OCI-M2 (cell line): ENCODE results near the gene PCDHA10.
"Not testable (repeated sequence)": the region's sequence is repeated elsewhere in the genome, so short reads cannot be mapped to it uniquely, and the experiment has no call there.

Experiments
- DNase-seq: peaks from one replicate; lab custom pipeline; 2025; ENCODE audit not compliant: unreplicated experiment; lab: John Stamatoyannopoulos, UW

The PCDHA10 gene

DNA sequence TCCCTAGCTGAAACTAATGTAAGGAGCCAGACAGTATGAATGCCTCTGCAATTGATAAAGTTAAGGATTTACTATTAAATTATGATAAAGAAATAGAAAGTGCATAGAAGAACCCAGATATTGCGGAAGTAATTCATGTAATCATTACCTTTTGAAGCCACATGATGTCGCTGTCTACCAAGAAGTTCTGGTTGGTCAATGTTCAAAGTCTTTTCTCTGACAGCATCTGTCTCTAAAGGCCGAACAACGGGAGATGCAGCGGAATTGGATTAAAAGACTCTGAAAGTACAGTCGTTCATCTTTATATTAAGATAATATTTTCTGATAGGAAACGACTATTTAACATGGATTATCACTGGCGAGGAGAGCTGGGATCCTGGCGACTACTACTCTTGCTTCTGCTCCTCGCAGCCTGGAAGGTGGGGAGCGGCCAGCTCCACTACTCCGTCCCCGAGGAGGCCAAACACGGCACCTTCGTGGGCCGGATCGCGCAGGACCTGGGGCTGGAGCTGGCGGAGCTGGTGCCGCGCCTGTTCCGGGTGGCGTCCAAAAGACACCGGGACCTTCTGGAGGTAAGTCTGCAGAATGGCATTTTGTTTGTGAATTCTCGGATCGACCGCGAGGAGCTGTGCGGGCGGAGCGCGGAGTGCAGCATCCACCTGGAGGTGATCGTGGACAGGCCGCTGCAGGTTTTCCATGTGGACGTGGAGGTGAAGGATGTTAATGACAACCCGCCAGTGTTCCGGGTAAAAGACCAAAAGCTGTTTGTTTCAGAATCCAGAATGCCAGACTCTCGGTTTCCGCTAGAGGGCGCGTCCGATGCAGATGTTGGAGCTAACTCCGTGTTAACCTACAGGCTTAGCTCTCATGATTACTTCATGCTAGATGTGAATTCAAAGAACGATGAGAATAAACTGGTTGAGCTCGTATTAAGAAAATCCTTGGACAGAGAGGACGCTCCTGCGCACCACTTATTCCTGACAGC is 14.4 kb upstream of the PCDHA10 start, which contains the start of gene PCDHA8:
Gene PCDHA8 (plus strand): TSS at position 210 of the 985 bp plus-strand sequence. CDS start 135 bp downstream, at position 345.
- DNase-seq = no peak

DNA sequence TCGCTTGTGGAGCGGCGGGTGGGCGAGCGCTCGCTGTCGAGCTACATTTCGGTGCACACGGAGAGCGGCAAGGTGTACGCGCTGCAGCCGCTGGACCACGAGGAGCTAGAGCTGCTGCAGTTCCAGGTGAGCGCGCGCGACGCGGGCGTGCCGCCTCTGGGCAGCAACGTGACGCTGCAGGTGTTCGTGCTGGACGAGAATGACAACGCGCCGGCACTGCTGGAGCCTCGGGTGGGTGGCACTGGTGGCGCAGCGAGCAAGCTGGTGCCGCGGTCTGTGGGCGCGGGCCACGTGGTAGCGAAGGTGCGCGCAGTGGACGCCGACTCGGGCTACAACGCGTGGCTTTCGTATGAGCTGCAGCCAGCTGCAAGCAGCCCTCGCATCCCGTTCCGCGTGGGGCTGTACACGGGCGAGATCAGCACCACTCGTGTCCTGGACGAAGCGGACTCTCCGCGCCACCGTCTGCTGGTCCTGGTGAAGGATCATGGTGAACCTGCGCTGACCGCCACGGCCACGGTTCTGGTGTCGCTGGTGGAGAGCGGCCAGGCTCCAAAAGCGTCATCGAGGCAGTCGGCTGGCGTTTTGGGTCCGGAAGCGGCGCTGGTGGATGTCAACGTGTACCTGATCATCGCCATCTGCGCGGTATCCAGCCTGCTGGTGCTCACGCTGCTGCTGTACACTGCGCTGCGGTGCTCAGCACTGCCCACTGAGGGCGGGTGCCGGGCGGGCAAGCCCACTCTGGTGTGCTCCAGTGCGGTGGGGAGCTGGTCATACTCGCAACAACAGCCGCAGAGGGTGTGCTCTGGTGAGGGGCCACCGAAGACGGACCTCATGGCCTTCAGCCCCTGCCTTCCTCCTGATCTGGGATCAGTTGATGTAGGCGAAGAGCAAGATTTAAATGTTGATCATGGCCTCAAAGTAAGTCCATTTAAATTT is 12.6 kb upstream of the PCDHA10 start:
- no peak for DNase-seq

DNA sequence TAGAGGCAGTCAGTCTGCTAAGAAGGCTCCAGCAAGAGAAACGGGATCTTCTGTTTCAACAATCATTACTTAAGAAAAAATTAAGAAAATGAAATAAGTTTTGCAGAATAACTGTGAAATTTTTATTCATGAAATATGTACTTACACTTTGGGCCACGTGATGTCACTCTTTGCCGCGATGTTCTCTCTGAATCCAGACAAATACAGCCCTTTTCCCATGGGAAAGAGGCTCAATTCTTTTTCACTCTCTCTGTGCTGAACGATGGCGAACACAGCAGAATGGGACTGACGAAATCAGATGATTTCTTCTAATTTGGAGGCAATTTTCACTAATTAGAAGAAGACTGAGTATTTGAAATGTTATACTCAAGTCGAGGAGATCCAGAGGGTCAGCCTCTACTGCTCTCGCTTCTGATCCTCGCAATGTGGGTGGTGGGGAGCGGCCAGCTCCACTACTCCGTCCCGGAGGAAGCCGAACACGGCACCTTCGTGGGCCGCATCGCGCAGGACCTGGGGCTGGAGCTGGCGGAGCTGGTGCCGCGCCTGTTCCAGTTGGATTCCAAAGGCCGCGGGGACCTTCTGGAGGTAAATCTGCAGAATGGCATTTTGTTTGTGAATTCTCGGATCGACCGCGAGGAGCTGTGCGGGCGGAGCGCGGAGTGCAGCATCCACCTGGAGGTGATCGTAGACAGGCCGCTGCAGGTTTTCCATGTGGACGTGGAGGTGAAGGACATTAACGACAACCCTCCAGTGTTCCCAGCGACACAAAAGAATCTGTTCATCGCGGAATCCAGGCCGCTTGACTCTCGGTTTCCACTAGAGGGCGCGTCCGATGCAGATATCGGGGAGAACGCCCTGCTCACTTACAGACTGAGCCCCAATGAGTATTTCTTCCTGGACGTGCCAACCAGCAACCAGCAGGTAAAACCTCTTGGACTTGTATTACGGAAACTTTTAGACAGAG is 7.3 kb upstream of the PCDHA10 start, which contains the start of gene PCDHA9:
Gene PCDHA9 (plus strand): TSS at position 244 of the 964 bp plus-strand sequence. CDS start 114 bp downstream, at position 358.
- not testable (repeated sequence) for DNase-seq

GRCh38 chr5:140849831-140850634 is 5.7 kb upstream of the PCDHA10 start:
- not testable (repeated sequence) for DNase-seq

DNA sequence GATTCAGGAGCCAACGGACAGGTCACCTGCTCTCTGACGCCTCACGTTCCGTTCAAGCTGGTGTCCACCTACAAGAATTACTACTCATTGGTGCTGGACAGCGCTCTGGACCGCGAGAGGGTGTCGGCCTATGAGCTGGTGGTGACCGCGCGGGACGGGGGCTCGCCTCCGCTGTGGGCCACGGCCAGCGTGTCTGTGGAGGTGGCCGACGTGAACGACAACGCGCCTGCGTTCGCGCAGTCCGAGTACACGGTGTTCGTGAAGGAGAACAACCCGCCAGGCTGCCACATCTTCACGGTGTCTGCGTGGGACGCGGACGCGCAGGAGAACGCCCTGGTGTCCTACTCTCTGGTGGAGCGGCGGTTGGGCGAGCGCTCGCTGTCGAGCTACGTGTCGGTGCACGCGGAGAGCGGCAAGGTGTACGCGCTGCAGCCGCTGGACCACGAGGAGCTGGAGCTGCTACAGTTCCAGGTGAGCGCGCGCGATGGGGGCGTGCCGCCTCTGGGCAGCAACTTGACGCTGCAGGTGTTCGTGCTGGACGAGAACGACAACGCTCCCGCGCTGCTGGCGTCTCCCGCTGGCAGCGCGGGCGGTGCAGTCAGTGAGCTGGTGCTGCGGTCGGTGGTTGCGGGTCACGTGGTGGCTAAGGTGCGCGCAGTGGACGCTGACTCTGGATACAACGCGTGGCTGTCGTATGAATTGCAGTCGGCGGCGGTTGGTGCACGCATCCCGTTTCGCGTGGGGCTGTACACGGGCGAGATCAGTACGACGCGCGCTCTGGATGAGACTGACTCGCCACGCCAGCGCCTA is 1.7 kb downstream of the PCDHA10 start:
- DNase-seq = no peak

GRCh38 chr5:140857987-140858240 is 2.2 kb downstream of the PCDHA10 start:
- no peak for DNase-seq

GRCh38 chr5:140862441-140863295 is 7.0 kb downstream of the PCDHA10 start:
- DNase-seq = no peak

DNA sequence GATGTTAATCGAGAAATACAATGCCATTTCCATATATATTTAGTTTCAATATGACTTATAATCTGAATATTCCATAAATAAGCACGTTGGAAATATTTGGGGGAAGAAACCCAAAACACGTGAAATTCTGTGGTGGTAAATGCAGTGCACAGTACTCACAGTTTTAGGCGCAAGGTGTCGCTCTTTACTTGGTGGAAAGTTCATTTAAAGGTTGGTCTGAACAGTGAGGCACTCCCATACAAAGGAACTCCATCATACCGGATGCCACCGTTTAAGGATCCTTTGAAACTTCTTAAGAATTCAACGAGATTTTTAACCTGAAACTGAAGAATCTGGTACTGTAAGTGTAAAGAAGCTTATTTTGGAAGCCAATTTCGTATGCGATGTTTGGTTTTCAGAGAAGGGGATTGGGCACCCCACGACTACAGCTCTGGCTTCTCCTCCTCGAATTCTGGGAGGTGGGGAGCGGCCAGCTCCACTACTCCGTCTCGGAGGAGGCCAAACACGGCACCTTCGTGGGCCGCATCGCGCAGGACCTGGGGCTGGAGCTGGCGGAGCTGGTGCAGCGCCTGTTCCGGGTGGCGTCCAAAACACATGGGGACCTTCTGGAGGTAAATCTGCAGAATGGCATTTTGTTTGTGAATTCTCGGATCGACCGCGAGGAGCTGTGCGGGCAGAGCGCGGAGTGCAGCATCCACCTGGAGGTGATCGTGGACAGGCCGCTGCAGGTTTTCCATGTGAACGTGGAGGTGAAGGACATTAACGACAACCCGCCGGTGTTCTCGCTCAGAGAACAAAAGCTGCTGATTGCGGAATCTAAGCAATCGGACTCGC is 13.2 kb downstream of the PCDHA10 start, which contains the start of gene PCDHA11:
Gene PCDHA11 (plus strand): TSS at position 237 of the 834 bp plus-strand sequence. CDS start 147 bp downstream, at position 384.
- no peak for DNase-seq

- no peak for DNase-seq
Observed at GRCh38 chr5:140869555-140869886, 13.8 kb downstream of the PCDHA10 start.

- no peak for DNase-seq
Observed at GRCh38 chr5:140870221-140871201, 14.8 kb downstream of the PCDHA10 start.

- DNase-seq = no peak
Observed at GRCh38 chr5:140875085-140876065, 19.7 kb downstream of the PCDHA10 start, which contains the start of gene PCDHA12. Gene PCDHA12 (plus strand): TSS chr5:140875308. CDS start chr5:140875473, 165 bp downstream.

GRCh38 chr5:140876541-140877261 is 21.0 kb downstream of the PCDHA10 start:
- not testable (repeated sequence) for DNase-seq

DNA sequence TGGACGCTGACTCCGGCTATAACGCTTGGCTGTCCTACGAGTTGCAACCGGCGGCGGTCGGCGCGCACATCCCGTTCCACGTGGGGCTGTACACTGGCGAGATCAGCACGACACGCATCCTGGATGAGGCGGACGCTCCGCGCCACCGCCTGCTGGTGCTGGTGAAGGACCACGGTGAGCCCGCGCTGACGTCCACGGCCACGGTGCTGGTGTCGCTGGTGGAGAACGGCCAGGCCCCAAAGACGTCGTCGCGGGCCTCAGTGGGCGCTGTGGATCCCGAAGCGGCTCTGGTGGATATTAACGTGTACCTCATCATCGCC is 21.5 kb downstream of the PCDHA10 start:
- no peak for DNase-seq
